Germinal center (tissue), 1 donor: ENCODE data around the gene FAM114A1.

Experiments
- DNase-seq: peaks from one replicate; pipeline ENCODE4 v3.0.0; 2012; ENCODE audit warnings: mixed read lengths, low spot score

The FAM114A1 gene

GRCh38 chr4:38867478-38868058, at the start of gene FAM114A1:
FAM114A1 (plus strand) TSS chr4:38867806; CDS start chr4:38878079, 10,273 bp downstream.
- peak; percentile 79 for DNase-seq

GRCh38 chr4:38818441-38818976, 49.1 kb upstream of the FAM114A1 start:
- no peak for DNase-seq

GRCh38 chr4:38819569-38819968, 48.0 kb upstream of the FAM114A1 start:
- no peak for DNase-seq

- no peak for DNase-seq
Observed at GRCh38 chr4:38820329-38821061, 47.1 kb upstream of the FAM114A1 start.

- DNase-seq: no peak
Observed at GRCh38 chr4:38821739-38822138, 45.9 kb upstream of the FAM114A1 start.

GRCh38 chr4:38822748-38823303, 44.8 kb upstream of the FAM114A1 start:
- no peak for DNase-seq

- DNase-seq: no peak
Observed at GRCh38 chr4:38823766-38824165, 43.8 kb upstream of the FAM114A1 start.

GRCh38 chr4:38829237-38829636, 38.4 kb upstream of the FAM114A1 start:
- no peak for DNase-seq

- DNase-seq: no peak
Observed at GRCh38 chr4:38831653-38832052, 36.0 kb upstream of the FAM114A1 start.

- no peak for DNase-seq
Observed at GRCh38 chr4:38832206-38832605, 35.4 kb upstream of the FAM114A1 start.

- DNase-seq: peak; percentile 27
Observed at GRCh38 chr4:38832624-38833528, 34.7 kb upstream of the FAM114A1 start.

- DNase-seq: no peak
Observed at GRCh38 chr4:38834570-38834969, 33.0 kb upstream of the FAM114A1 start.

- no peak for DNase-seq
Observed at GRCh38 chr4:38837334-38837733, 30.3 kb upstream of the FAM114A1 start.

GRCh38 chr4:38837849-38838248, 29.8 kb upstream of the FAM114A1 start:
- no peak for DNase-seq

- no peak for DNase-seq
Observed at GRCh38 chr4:38842994-38843393, 24.6 kb upstream of the FAM114A1 start.

GRCh38 chr4:38846015-38846414, 21.6 kb upstream of the FAM114A1 start:
- no peak for DNase-seq

GRCh38 chr4:38855466-38855865, 12.1 kb upstream of the FAM114A1 start:
- no peak for DNase-seq

GRCh38 chr4:38856046-38856445, 11.6 kb upstream of the FAM114A1 start:
- peak; percentile 24 for DNase-seq

- DNase-seq: peak; percentile 54
Observed at GRCh38 chr4:38856524-38857337, 10.9 kb upstream of the FAM114A1 start, which contains the start of gene TLR6. TLR6 (minus strand) TSS chr4:38856817; CDS start chr4:38829473, 27,344 bp downstream.

- peak; percentile 53 for DNase-seq
Observed at GRCh38 chr4:38857354-38858096, 10.1 kb upstream of the FAM114A1 start.

GRCh38 chr4:38858097-38858420, 9.5 kb upstream of the FAM114A1 start:
- no peak for DNase-seq
